Fibroblast of skin of back (primary cell): ENCODE results near the gene ARL8B.
"Not testable (repeated sequence)": the region's sequence is repeated elsewhere in the genome, so short reads cannot be mapped to it uniquely, and the experiment has no call there.

Experiments
- DNase-seq: peaks from one replicate; pipeline ENCODE4 v3.0.0-alpha.2; 2013

The ARL8B gene

GRCh38 chr3:5147152-5147551 lies 25.1 kb downstream of the ARL8B start:
- DNase-seq = not testable (repeated sequence)

- DNase-seq = no peak
Measured at GRCh38 chr3:5149306-5149880, 27.3 kb downstream of the ARL8B start.

- DNase-seq = no peak
Measured at GRCh38 chr3:5151586-5151985, 29.5 kb downstream of the ARL8B start.

- no peak for DNase-seq
Measured at GRCh38 chr3:5153074-5153473, 31.0 kb downstream of the ARL8B start.

- DNase-seq = no peak
Measured at GRCh38 chr3:5155241-5155640, 33.1 kb downstream of the ARL8B start.

- no peak for DNase-seq
Measured at GRCh38 chr3:5160321-5160720, 38.2 kb downstream of the ARL8B start.

GRCh38 chr3:5160940-5161858 lies 39.1 kb downstream of the ARL8B start:
- DNase-seq = peak; percentile 20

GRCh38 chr3:5162102-5162501 lies 40.0 kb downstream of the ARL8B start:
- DNase-seq = peak; percentile 81

- DNase-seq = no peak
Measured at GRCh38 chr3:5165698-5166097, 43.6 kb downstream of the ARL8B start.

GRCh38 chr3:5166846-5167245 lies 44.8 kb downstream of the ARL8B start:
- DNase-seq = no peak

- DNase-seq = no peak
Measured at GRCh38 chr3:5168110-5168509, 46.0 kb downstream of the ARL8B start.

- no peak for DNase-seq
Measured at GRCh38 chr3:5169807-5170206, 47.7 kb downstream of the ARL8B start.

- DNase-seq = no peak
Measured at GRCh38 chr3:5170975-5171374, 48.9 kb downstream of the ARL8B start.

- no peak for DNase-seq
Measured at GRCh38 chr3:5172018-5172417, 49.9 kb downstream of the ARL8B start.

- DNase-seq = not testable (repeated sequence)
Measured at GRCh38 chr3:5179036-5179435, 56.9 kb downstream of the ARL8B start.

GRCh38 chr3:5181469-5182141 lies 59.5 kb downstream of the ARL8B start:
- DNase-seq = no peak

GRCh38 chr3:5183714-5184113 lies 61.6 kb downstream of the ARL8B start:
- not testable (repeated sequence) for DNase-seq

- no peak for DNase-seq
Measured at GRCh38 chr3:5184499-5184898, 62.4 kb downstream of the ARL8B start.

- DNase-seq = no peak
Measured at GRCh38 chr3:5185093-5185673, 63.1 kb downstream of the ARL8B start.

GRCh38 chr3:5186089-5186857 lies 64.2 kb downstream of the ARL8B start:
- DNase-seq = no peak

- DNase-seq = peak; percentile 47
Measured at GRCh38 chr3:5186858-5187155, 64.7 kb downstream of the ARL8B start.

GRCh38 chr3:5187156-5187919 lies 65.2 kb downstream of the ARL8B start, which contains the start of gene EDEM1:
EDEM1 (plus strand) TSS chr3:5187707; CDS start chr3:5187806, 99 bp downstream.
- DNase-seq = peak; percentile 96
